ENCODE measurements around the gene ILF3. TPM values are rescaled to one million over a fixed set of nuclear protein-coding genes. Genes with fewer than 3 reads are reported as not detected.

The ILF3 gene
- total RNA-seq, 2 donors from 2014 or later, result 114 to 196 TPM

DNA sequence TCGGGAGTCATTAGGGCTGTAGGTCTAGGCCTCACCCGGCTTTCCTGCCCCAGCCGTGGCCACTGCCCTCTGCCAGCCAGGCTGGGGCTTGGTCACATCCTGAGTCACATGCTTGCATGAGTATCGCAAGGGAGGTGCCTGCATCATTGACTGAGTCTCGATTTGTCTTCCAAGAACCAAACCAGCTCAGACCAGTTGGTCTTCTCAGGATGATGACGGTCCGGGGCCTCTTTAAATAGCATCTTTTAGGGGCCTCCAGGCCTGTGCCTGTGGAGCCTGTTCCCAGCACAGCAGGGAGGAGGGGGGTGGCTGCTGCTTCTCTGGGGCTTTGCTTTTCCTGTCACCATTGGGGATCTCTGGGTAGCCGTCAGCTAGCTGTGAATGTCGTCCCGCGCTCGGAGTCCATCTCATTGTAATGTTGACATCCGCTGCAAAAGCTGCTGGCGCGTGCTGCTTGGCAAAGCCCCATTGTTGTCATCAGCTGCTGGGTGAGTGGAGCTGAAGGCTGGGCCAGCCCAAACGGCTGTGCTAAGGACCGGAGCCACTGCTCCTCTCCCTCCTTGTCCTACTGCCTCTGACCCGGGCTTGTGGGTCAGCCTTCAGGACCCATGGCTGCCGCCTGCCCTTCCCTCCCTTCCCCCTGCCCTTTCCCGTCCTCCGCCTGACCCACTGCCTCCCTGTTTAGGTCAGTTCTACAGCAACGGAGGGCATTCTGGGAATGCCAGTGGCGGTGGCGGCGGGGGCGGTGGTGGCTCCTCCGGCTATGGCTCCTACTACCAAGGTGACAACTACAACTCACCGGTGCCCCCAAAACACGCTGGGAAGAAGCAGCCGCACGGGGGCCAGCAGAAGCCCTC, 32.7 kb downstream of the ILF3 start:
- Histone ChIP-seq H3K36me3 (peaks cover 85% of the 10 kb centered on the region), H3K4me3 (no peak overlapping the region), H3K4me1 (ENCODE audit: control insufficient read depth in 1 of 2, low read depth in 2 of 2) (no peaks in the 10 kb centered on the region), H3K27ac (no peak overlapping the region), H3K27me3 (replicated peaks; ENCODE audit: insufficient read depth) (no peaks in the 10 kb centered on the region), H3K9me3 (no peaks in the 10 kb centered on the region)
- TF ChIP-seq, protein P1, sequence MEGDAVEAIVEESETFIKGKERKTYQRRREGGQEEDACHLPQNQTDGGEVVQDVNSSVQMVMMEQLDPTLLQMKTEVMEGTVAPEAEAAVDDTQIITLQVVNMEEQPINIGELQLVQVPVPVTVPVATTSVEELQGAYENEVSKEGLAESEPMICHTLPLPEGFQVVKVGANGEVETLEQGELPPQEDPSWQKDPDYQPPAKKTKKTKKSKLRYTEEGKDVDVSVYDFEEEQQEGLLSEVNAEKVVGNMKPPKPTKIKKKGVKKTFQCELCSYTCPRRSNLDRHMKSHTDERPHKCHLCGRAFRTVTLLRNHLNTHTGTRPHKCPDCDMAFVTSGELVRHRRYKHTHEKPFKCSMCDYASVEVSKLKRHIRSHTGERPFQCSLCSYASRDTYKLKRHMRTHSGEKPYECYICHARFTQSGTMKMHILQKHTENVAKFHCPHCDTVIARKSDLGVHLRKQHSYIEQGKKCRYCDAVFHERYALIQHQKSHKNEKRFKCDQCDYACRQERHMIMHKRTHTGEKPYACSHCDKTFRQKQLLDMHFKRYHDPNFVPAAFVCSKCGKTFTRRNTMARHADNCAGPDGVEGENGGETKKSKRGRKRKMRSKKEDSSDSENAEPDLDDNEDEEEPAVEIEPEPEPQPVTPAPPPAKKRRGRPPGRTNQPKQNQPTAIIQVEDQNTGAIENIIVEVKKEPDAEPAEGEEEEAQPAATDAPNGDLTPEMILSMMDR (IDR thresholded peaks at IDR 0.05), result no peak
- ATAC-seq (ENCODE audit: insufficient number of reproducible peaks, low FRiP score, low read depth), result no peak
- DNase-seq (ENCODE audit: low spot score), result no peak

DNA sequence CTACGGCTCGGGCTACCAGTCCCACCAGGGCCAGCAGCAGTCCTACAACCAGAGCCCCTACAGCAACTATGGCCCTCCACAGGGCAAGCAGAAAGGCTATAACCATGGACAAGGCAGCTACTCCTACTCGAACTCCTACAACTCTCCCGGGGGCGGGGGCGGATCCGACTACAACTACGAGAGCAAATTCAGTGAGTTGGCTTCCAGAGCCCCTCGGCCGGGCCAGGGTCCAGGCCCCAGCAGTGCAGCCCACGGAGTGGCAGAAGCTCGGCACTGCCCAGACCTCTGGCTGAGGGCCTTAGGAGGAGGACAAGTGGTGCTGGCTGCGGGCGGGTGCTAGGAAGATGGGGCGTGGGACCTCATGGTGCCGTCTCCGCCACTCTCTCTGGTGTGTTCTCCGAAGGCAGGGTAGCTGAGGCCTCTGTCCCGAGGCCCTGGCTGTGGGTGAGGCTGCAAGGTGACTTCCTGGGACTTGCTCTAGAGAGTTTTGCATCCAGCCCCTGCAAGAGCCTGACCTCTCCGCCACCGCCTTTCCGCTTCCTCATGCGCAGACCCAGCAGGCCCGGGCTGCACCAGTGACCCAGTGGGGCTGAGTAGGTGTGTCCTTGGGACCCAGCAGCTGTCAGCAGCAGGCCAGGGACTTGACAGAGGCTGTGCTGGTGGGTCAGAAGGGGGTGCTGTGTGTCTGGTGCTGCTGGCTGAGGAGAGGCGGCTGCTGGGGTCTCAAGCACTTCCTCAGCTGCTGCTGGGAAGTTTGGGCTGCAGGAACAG, 33.6 kb downstream of the ILF3 start:
- Histone ChIP-seq H3K27me3 (replicated peaks; ENCODE audit: insufficient read depth) (no peaks in the 10 kb centered on the region), H3K27ac (no peak overlapping the region), H3K36me3 (peaks cover 83% of the 10 kb centered on the region), H3K4me1 (ENCODE audit: control insufficient read depth in 1 of 2, low read depth in 2 of 2) (no peaks in the 10 kb centered on the region), H3K9me3 (no peaks in the 10 kb centered on the region), H3K4me3 (no peak overlapping the region)
- TF ChIP-seq, protein P1 (IDR thresholded peaks at IDR 0.05), result no peak
- ATAC-seq (ENCODE audit: insufficient number of reproducible peaks, low FRiP score, low read depth), result no peak
- no peak for DNase-seq (ENCODE audit: low spot score)

DNA sequence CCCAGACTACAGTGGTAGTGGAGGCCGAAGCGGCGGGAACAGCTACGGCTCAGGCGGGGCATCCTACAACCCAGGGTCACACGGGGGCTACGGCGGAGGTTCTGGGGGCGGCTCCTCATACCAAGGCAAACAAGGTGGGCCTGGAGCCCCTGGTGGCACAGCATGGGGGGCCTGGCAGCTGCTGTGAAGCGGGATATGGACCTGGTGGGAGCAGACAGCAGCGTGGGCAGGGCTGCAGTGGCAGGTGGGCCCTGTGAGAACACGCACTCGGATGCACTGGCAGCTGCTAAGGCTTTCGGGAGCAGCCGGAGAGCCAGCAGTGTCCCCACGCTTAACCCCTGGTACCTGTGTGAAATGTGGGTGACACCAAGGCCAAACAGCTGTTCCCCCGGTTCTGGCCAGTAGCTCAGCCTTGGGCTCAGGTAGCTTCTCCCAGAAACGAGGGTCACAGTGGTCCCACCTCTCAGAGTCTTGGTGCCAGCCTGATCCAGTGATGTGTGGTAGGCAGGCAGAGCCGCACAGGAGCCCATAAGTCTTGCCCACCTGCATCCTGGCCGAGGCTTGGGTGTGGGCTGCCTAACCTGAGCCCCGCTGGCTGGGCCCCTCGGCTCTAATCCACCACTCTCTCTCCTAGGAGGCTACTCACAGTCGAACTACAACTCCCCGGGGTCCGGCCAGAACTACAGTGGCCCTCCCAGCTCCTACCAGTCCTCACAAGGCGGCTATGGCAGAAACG, 34.6 kb downstream of the ILF3 start:
- no peak for DNase-seq (ENCODE audit: low spot score)
- no peak overlapping the region for H3K27ac ChIP-seq
- ATAC-seq (ENCODE audit: insufficient number of reproducible peaks, low FRiP score, low read depth), result no peak
- no peak overlapping the region for H3K4me3 ChIP-seq
- H3K36me3 ChIP-seq, result peaks cover 73% of the 10 kb centered on the region
- H3K4me1 ChIP-seq (ENCODE audit: control insufficient read depth in 1 of 2, low read depth in 2 of 2), result no peaks in the 10 kb centered on the region
- H3K9me3 ChIP-seq, result no peaks in the 10 kb centered on the region
- no peaks in the 10 kb centered on the region for H3K27me3 ChIP-seq (replicated peaks; ENCODE audit: insufficient read depth)
- TF ChIP-seq, protein P1 (IDR thresholded peaks at IDR 0.05), result no peak

DNA sequence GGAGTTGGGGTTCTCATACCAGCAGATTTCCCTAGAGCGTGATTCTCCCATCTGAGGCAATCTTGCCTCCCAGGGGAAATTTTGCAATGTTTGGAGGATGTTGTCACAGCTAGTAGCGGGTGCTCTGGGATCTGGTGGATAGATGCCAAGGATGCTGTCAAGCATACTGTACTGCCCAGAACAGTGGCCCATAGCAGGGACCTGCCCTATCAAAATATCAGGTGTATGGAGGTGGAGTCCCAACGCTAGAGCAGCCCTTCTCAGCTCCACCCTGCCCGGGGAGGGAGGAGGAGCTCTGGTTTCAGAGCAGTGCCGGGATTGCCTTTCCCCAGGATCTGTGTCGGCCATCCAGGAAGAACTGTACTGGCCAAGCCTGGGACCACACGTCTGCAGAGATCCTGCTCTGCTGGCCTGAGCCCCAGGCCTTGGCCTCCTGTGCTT, 36.2 kb downstream of the ILF3 start:
- no peak for DNase-seq (ENCODE audit: low spot score)
- TF ChIP-seq, protein P1 (IDR thresholded peaks at IDR 0.05), result no peak
- H3K9me3 ChIP-seq, result no peaks in the 10 kb centered on the region
- H3K4me1 ChIP-seq (ENCODE audit: control insufficient read depth in 1 of 2, low read depth in 2 of 2), result peaks cover 1 to 6% of the 10 kb centered on the region in 2 donors
- no peaks in the 10 kb centered on the region for H3K27me3 ChIP-seq (replicated peaks; ENCODE audit: insufficient read depth)
- peaks cover 60% of the 10 kb centered on the region for H3K36me3 ChIP-seq
- no peak overlapping the region for H3K4me3 ChIP-seq
- ATAC-seq (ENCODE audit: insufficient number of reproducible peaks, low FRiP score, low read depth), result no peak
- H3K27ac ChIP-seq, result no peak overlapping the region

Data from thoracic aorta (tissue), 2 donors.